Measurements from ENCODE around the gene IDE.
A peak's percentile ranks its signal among the peaks of the same experiment; 100 is the strongest.

IDE gene

DNA sequence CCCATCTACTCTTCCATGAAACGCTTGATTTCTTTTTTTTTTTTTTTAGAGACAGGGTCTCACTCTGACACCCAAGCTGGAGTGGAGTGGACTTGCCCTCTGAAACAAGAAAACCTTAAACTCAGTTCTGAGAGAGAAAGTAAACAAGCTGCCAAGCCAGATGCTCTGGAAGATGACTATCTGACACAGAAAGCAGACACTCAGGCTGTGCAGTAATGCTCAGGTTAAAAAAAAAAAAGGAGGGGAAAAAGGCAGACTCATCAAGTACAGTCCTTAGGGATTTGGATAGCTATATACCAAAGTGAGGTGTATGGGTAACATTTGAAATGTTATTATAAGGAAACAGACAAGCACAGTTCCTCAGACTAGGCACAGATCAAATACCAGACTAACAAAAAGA is 80.5 kb downstream of the IDE start:
- H2BK12ac ChIP-seq (ENCODE audit: low read length in 2 of 2), result no peak overlapping the region
- no peak overlapping the region for H2BK120ac ChIP-seq (ENCODE audit: low read depth, low read length)
- no peak overlapping the region for H4K91ac ChIP-seq (ENCODE audit: low read length)
- H2BK15ac ChIP-seq (ENCODE audit: low read depth, poor library complexity, severe bottlenecking), result no peak overlapping the region
- H3K9ac ChIP-seq (ENCODE audit: low read length), result no peak overlapping the region
- no peaks in the 10 kb centered on the region for H3K9me3 ChIP-seq (ENCODE audit: control insufficient read depth, low read length)
- no peaks in the 10 kb centered on the region for H3K79me1 ChIP-seq (replicated peaks; ENCODE audit: low read length, poor library complexity, severe bottlenecking)
- no peak overlapping the region for H2BK5ac ChIP-seq (ENCODE audit: low read depth, low read length, poor library complexity, severe bottlenecking)
- H3K4me1 ChIP-seq (ENCODE audit: control insufficient read depth, insufficient read depth, low read depth, low read length), result no peaks in the 10 kb centered on the region
- H3K27me3 ChIP-seq (ENCODE audit: control insufficient read depth in 1 of 2, insufficient read depth in 1 of 2, low read length in 2 of 2), result no peaks in the 10 kb centered on the region
- H3K36me3 ChIP-seq (ENCODE audit: control insufficient read depth in 1 of 2, insufficient read depth in 2 of 2, low read depth in 1 of 2, low read length in 2 of 2), result peaks cover 8 to 26% of the 10 kb centered on the region in 2 experiments
- no peak overlapping the region for H3K4me2 ChIP-seq (ENCODE audit: low read length, poor library complexity, severe bottlenecking)
- H3K18ac ChIP-seq (ENCODE audit: low read depth in 1 of 2, low read length in 2 of 2), result no peak overlapping the region
- WGBS, result 64% methylated on average over 1 of the region's 1 CpG
- peak; percentile 58 for DNase-seq
- H3K4me3 ChIP-seq (ENCODE audit: insufficient read depth in 1 of 2, low read depth in 1 of 2, low read length in 2 of 2), result no peak overlapping the region
- no peak overlapping the region for H3K4ac ChIP-seq (ENCODE audit: low read depth in 1 of 2, low read length in 2 of 2)
- no peak overlapping the region for H2AFZ ChIP-seq (ENCODE audit: low read depth, low read length)
- H3K27ac ChIP-seq (ENCODE audit: low read length, poor library complexity, severe bottlenecking), result no peak overlapping the region
- H2AK5ac ChIP-seq (ENCODE audit: low read length, severe bottlenecking), result no peak overlapping the region
- H3K23ac ChIP-seq (ENCODE audit: low read length in 2 of 2), result no peak overlapping the region
- H3K14ac ChIP-seq (ENCODE audit: low read length in 2 of 2), result no peak overlapping the region
- H4K8ac ChIP-seq (ENCODE audit: low read length), result no peak overlapping the region

DNA sequence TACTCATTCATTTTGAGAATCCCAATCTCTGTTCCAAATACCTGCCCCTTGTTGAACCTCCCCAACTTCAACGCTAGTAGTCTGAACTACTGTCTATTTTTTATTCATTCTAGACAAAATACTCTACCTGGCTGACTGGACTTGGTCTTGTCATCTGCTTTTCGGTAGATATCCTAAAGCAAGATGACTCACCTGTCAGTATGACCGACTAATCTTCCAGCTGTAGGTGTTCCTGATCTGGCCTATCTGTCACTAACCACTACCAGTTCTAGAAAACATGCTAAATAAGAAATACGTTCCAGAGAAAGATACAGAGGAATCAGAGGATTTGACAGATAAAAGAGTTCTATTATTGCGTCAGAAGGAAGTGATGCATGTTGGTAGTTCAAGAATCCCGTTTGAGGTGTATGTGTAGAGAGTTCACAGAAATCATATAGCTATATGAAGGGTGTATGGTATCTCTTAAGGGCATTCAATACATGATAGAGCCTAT is 81.1 kb downstream of the IDE start:
- WGBS, result 88% methylated on average over 5 of the region's 6 CpGs
- no peaks in the 10 kb centered on the region for H3K27me3 ChIP-seq (ENCODE audit: control insufficient read depth in 1 of 2, insufficient read depth in 1 of 2, low read length in 2 of 2)
- peaks cover 14 to 32% of the 10 kb centered on the region in 2 experiments for H3K36me3 ChIP-seq (ENCODE audit: control insufficient read depth in 1 of 2, insufficient read depth in 2 of 2, low read depth in 1 of 2, low read length in 2 of 2)
- no peak overlapping the region for H3K4me2 ChIP-seq (ENCODE audit: low read length, poor library complexity, severe bottlenecking)
- H3K18ac ChIP-seq (ENCODE audit: low read depth in 1 of 2, low read length in 2 of 2), result no peak overlapping the region
- no peak overlapping the region for H3K4me3 ChIP-seq (ENCODE audit: insufficient read depth in 1 of 2, low read depth in 1 of 2, low read length in 2 of 2)
- no peak overlapping the region for H2BK15ac ChIP-seq (ENCODE audit: low read depth, poor library complexity, severe bottlenecking)
- H4K91ac ChIP-seq (ENCODE audit: low read length), result no peak overlapping the region
- H2BK12ac ChIP-seq (ENCODE audit: low read length in 2 of 2), result no peak overlapping the region
- no peaks in the 10 kb centered on the region for H3K79me1 ChIP-seq (replicated peaks; ENCODE audit: low read length, poor library complexity, severe bottlenecking)
- H2AFZ ChIP-seq (ENCODE audit: low read depth, low read length), result no peak overlapping the region
- H3K9me3 ChIP-seq (ENCODE audit: control insufficient read depth, low read length), result no peaks in the 10 kb centered on the region
- no peak overlapping the region for H3K14ac ChIP-seq (ENCODE audit: low read length in 2 of 2)
- H3K9ac ChIP-seq (ENCODE audit: low read length), result no peak overlapping the region
- H3K27ac ChIP-seq (ENCODE audit: low read length, poor library complexity, severe bottlenecking), result no peak overlapping the region
- H3K23ac ChIP-seq (ENCODE audit: low read length in 2 of 2), result no peak overlapping the region
- H2BK5ac ChIP-seq (ENCODE audit: low read depth, low read length, poor library complexity, severe bottlenecking), result no peak overlapping the region
- no peak overlapping the region for H3K4ac ChIP-seq (ENCODE audit: low read depth in 1 of 2, low read length in 2 of 2)
- H2BK120ac ChIP-seq (ENCODE audit: low read depth, low read length), result no peak overlapping the region
- H2AK5ac ChIP-seq (ENCODE audit: low read length, severe bottlenecking), result no peak overlapping the region
- no peak for DNase-seq
- no peak overlapping the region for H4K8ac ChIP-seq (ENCODE audit: low read length)
- no peaks in the 10 kb centered on the region for H3K4me1 ChIP-seq (ENCODE audit: control insufficient read depth, insufficient read depth, low read depth, low read length)

GRCh38 chr10:92490387-92490786 is 83.5 kb downstream of the IDE start:
- no peak overlapping the region for H2BK5ac ChIP-seq (ENCODE audit: low read depth, low read length, poor library complexity, severe bottlenecking)
- no peak overlapping the region for H3K9ac ChIP-seq (ENCODE audit: low read length)
- no peaks in the 10 kb centered on the region for H3K9me3 ChIP-seq (ENCODE audit: control insufficient read depth, low read length)
- H2BK120ac ChIP-seq (ENCODE audit: low read depth, low read length), result no peak overlapping the region
- no peaks in the 10 kb centered on the region for H3K79me1 ChIP-seq (replicated peaks; ENCODE audit: low read length, poor library complexity, severe bottlenecking)
- no peak overlapping the region for H3K27ac ChIP-seq (ENCODE audit: low read length, poor library complexity, severe bottlenecking)
- DNase-seq, result peak; percentile 92
- no peaks in the 10 kb centered on the region for H3K27me3 ChIP-seq (ENCODE audit: control insufficient read depth in 1 of 2, insufficient read depth in 1 of 2, low read length in 2 of 2)
- no peak overlapping the region for H4K8ac ChIP-seq (ENCODE audit: low read length)
- H3K36me3 ChIP-seq (ENCODE audit: control insufficient read depth in 1 of 2, insufficient read depth in 2 of 2, low read depth in 1 of 2, low read length in 2 of 2), result peaks cover 20 to 50% of the 10 kb centered on the region in 2 experiments
- H4K91ac ChIP-seq (ENCODE audit: low read length), result no peak overlapping the region
- H3K23ac ChIP-seq (ENCODE audit: low read length in 2 of 2), result no peak overlapping the region
- no peak overlapping the region for H2BK15ac ChIP-seq (ENCODE audit: low read depth, poor library complexity, severe bottlenecking)
- H2BK12ac ChIP-seq (ENCODE audit: low read length in 2 of 2), result no peak overlapping the region
- no peak overlapping the region for H2AFZ ChIP-seq (ENCODE audit: low read depth, low read length)
- H2AK5ac ChIP-seq (ENCODE audit: low read length, severe bottlenecking), result no peak overlapping the region
- H3K4me1 ChIP-seq (ENCODE audit: control insufficient read depth, insufficient read depth, low read depth, low read length), result no peaks in the 10 kb centered on the region
- no peak overlapping the region for H3K18ac ChIP-seq (ENCODE audit: low read depth in 1 of 2, low read length in 2 of 2)
- WGBS, result 38% methylated on average over 2 of the region's 2 CpGs
- no peak overlapping the region for H3K14ac ChIP-seq (ENCODE audit: low read length in 2 of 2)
- H3K4me2 ChIP-seq (ENCODE audit: low read length, poor library complexity, severe bottlenecking), result no peak overlapping the region
- no peak overlapping the region for H3K4me3 ChIP-seq (ENCODE audit: insufficient read depth in 1 of 2, low read depth in 1 of 2, low read length in 2 of 2)
- H3K4ac ChIP-seq (ENCODE audit: low read depth in 1 of 2, low read length in 2 of 2), result no peak overlapping the region

DNA sequence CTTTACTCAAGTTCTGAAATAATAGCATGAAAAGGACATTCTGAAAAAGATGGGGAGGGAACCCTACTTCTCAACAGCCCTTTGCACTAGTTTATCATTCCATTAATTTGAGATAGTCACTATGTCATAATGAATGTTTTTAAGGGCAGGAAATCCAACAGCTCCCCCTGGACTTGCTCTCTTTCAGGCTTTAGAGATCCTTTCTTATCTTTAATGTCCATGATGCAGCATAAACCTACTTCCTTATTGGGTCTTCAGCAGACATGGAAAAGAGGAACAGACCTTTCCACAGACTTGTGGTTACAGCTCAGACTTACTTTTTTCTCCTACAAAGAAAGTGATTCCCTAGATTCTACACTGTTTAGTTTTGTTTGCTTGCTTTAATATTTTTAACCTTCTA is 87.3 kb downstream of the IDE start:
- no peak overlapping the region for H2BK12ac ChIP-seq (ENCODE audit: low read length in 2 of 2)
- H3K4me3 ChIP-seq (ENCODE audit: insufficient read depth in 1 of 2, low read depth in 1 of 2, low read length in 2 of 2), result no peak overlapping the region
- H4K8ac ChIP-seq (ENCODE audit: low read length), result no peak overlapping the region
- peaks cover 38 to 61% of the 10 kb centered on the region in 2 experiments for H3K36me3 ChIP-seq (ENCODE audit: control insufficient read depth in 1 of 2, insufficient read depth in 2 of 2, low read depth in 1 of 2, low read length in 2 of 2)
- no peak overlapping the region for H3K27ac ChIP-seq (ENCODE audit: low read length, poor library complexity, severe bottlenecking)
- no peak overlapping the region for H3K9ac ChIP-seq (ENCODE audit: low read length)
- H3K4ac ChIP-seq (ENCODE audit: low read depth in 1 of 2, low read length in 2 of 2), result no peak overlapping the region
- no peak overlapping the region for H2BK5ac ChIP-seq (ENCODE audit: low read depth, low read length, poor library complexity, severe bottlenecking)
- no peaks in the 10 kb centered on the region for H3K4me1 ChIP-seq (ENCODE audit: control insufficient read depth, insufficient read depth, low read depth, low read length)
- H3K23ac ChIP-seq (ENCODE audit: low read length in 2 of 2), result no peak overlapping the region
- H3K79me1 ChIP-seq (replicated peaks; ENCODE audit: low read length, poor library complexity, severe bottlenecking), result peaks cover 2% of the 10 kb centered on the region
- DNase-seq, result peak; percentile 43
- H2BK120ac ChIP-seq (ENCODE audit: low read depth, low read length), result no peak overlapping the region
- no peaks in the 10 kb centered on the region for H3K27me3 ChIP-seq (ENCODE audit: control insufficient read depth in 1 of 2, insufficient read depth in 1 of 2, low read length in 2 of 2)
- no peak overlapping the region for H2BK15ac ChIP-seq (ENCODE audit: low read depth, poor library complexity, severe bottlenecking)
- no peak overlapping the region for H3K18ac ChIP-seq (ENCODE audit: low read depth in 1 of 2, low read length in 2 of 2)
- H3K9me3 ChIP-seq (ENCODE audit: control insufficient read depth, low read length), result no peaks in the 10 kb centered on the region
- no peak overlapping the region for H2AK5ac ChIP-seq (ENCODE audit: low read length, severe bottlenecking)
- H4K91ac ChIP-seq (ENCODE audit: low read length), result no peak overlapping the region
- H3K14ac ChIP-seq (ENCODE audit: low read length in 2 of 2), result no peak overlapping the region
- H3K4me2 ChIP-seq (ENCODE audit: low read length, poor library complexity, severe bottlenecking), result no peak overlapping the region
- no peak overlapping the region for H2AFZ ChIP-seq (ENCODE audit: low read depth, low read length)
